ENCODE results near the gene ATP1A2. TPM values are rescaled to one million over a fixed set of nuclear protein-coding genes. Genes with fewer than 3 reads are reported as not detected.
A peak's percentile ranks its signal among the peaks of the same experiment; 100 is the strongest.

ATP1A2 gene
- total and polyA plus RNA-seq, 2 of the 8 experiments (the other 6 are each of a cell fraction or from before 2014, with no cell fraction given) = 39.7 to 40.8 TPM

GRCh38 chr1:160101037-160101716 is 14.4 kb upstream of the ATP1A2 start (continued):
- TF ChIP-seq CBX8 (IDR thresholded peaks at IDR 0.05; ENCODE audit: borderline replicate concordance, low read depth, low read length) = no peak
- no peak for TF ChIP-seq HDAC6 (IDR thresholded peaks at IDR 0.05; ENCODE audit: low read depth, low read length)
- no peak; the same call in 1 of the 2 replicates for TF ChIP-seq KDM1A (IDR thresholded peaks at IDR 0.05; ENCODE audit: borderline replicate concordance, low read length)
- TF ChIP-seq SAP30 (IDR thresholded peaks at IDR 0.05; ENCODE audit: insufficient read depth, insufficient replicate concordance, low read length) = no peak
- TF ChIP-seq TEAD4 (IDR thresholded peaks at IDR 0.05; ENCODE audit: low read depth, low read length) = no peak
- peak; percentile 71 for TF ChIP-seq CEBPB (IDR thresholded peaks at IDR 0.05; ENCODE audit: low read depth, low read length)
- TF ChIP-seq EGR1 (IDR thresholded peaks at IDR 0.05; ENCODE audit: borderline replicate concordance, low read depth, low read length) = 0 out of 2 replicates have a peak, but pooled peaks have one; percentile 25
- no peak for TF ChIP-seq RFX5 (IDR thresholded peaks at IDR 0.05; ENCODE audit: borderline replicate concordance, low read depth, low read length)
- no peak for TF ChIP-seq JUN (IDR thresholded peaks at IDR 0.05; ENCODE audit: low read depth, low read length)
- TF ChIP-seq SIRT6 (IDR thresholded peaks at IDR 0.05; ENCODE audit: low read length) = no peak
- TF ChIP-seq ZNF274 (IDR thresholded peaks at IDR 0.05; ENCODE audit: borderline replicate concordance, extremely low read depth, low read length) = no peak
- no peak for TF ChIP-seq USF2 (IDR thresholded peaks at IDR 0.05; ENCODE audit: low read length)
- TF ChIP-seq GABPA (IDR thresholded peaks at IDR 0.05; ENCODE audit: borderline replicate concordance, insufficient read depth, low read length) = no peak
- TF ChIP-seq MAFK (IDR thresholded peaks at IDR 0.05; ENCODE audit: low read depth, low read length) = no peak
